Esophagus squamous epithelium (tissue), 5 donors: ENCODE data around the gene GOLGA6A. TPM values are rescaled to one million over a fixed set of nuclear protein-coding genes. Genes with fewer than 3 reads are reported as not detected.
"Not testable (repeated sequence)": the region's sequence is repeated elsewhere in the genome, so short reads cannot be mapped to it uniquely, and the experiment has no call there.

Experiments
- DNase-seq: peaks from one replicate; lab custom pipeline; 2025; lab: John Stamatoyannopoulos, UW
- H3K27ac ChIP-seq, 4 donors: fragments of 200-600 bp; sonication (generic); one replicate each; pipeline ENCODE4 v1.5.1; 2016 to 2019; ENCODE audit warnings: mild to moderate bottlenecking in 1 of 4
- H3K27me3 ChIP-seq, 4 donors: fragments of 200-600 bp; sonication (generic); 1 replicate in 3 of 4; 2 replicates in 1 of 4; pipeline versions ENCODE4 v1.5.1 to v1.6.0; 2017 to 2021; ENCODE audit warnings: antibody characterized with exemption in 1 of 4
- H3K36me3 ChIP-seq, 3 donors: fragments of 200-600 bp; sonication (generic); one replicate each; pipeline ENCODE4 v1.5.1; 2016 to 2019
- H3K4me1 ChIP-seq, 3 donors: fragments of 200-600 bp; sonication (generic); one replicate each; pipeline ENCODE4 v1.5.1; 2017 to 2019
- H3K4me3 ChIP-seq, 4 donors: fragments of 200-600 bp; sonication (generic); 1 replicate in 3 of 4; 2 replicates in 1 of 4; pipeline ENCODE4 v1.5.1; 2016 to 2019; ENCODE audit warnings: mild to moderate bottlenecking in 2 of 4, moderate library complexity in 1 of 4
- H3K9me3 ChIP-seq, 3 donors: fragments of 200-600 bp; sonication (generic); one replicate each; pipeline ENCODE4 v1.5.1; 2016 to 2019
- POLR2A ChIP-seq, 4 donors: fragments of 450-650 bp; IDR thresholded peaks; one replicate each; pipeline ENCODE4 v1.6.1; 2017; ENCODE audit warnings: antibody characterized with exemption in 4 of 4, mild to moderate bottlenecking in 4 of 4, moderate library complexity in 3 of 4
- WGBS, 2 donors: methylation state at CpG; one replicate each; pipeline ENCODE4 v1.1.5; 2018; 5-methylcytosine and 5-hydroxymethylcytosine counted together
- intact Hi-C: fragments of 100-400 bp; cut with DNase I; formaldehyde crosslinking; loops from one replicate; pipeline ENCODE4 v1.15.0; 2022
- total RNA-seq, 4 donors: library from RNA; depleted of rRNA; stranded (reverse); fragments of >200 nt; gene quantifications; one replicate each; pipeline ENCODE4 v1.1.0, GENCODE V29; 2016
- TF ChIP-seq, protein P1 (sequence below), 6 experiments: fragments of 450-650 bp in 4 of 6; fragments of 200-600 bp in 2 of 6; sonication (generic) in 2 of 6; IDR thresholded peaks; one replicate each; pipeline ENCODE4 v1.5.1; 2016 to 2019; ENCODE audit warnings: antibody characterized with exemption in 6 of 6, mild to moderate bottlenecking in 4 of 6, moderate library complexity in 4 of 6
- donor health status: DM: yes; HTN: yes; CAD: no.

Gene GOLGA6A
- total RNA-seq, 4 donors from 2014 or later: not detected

DNA sequence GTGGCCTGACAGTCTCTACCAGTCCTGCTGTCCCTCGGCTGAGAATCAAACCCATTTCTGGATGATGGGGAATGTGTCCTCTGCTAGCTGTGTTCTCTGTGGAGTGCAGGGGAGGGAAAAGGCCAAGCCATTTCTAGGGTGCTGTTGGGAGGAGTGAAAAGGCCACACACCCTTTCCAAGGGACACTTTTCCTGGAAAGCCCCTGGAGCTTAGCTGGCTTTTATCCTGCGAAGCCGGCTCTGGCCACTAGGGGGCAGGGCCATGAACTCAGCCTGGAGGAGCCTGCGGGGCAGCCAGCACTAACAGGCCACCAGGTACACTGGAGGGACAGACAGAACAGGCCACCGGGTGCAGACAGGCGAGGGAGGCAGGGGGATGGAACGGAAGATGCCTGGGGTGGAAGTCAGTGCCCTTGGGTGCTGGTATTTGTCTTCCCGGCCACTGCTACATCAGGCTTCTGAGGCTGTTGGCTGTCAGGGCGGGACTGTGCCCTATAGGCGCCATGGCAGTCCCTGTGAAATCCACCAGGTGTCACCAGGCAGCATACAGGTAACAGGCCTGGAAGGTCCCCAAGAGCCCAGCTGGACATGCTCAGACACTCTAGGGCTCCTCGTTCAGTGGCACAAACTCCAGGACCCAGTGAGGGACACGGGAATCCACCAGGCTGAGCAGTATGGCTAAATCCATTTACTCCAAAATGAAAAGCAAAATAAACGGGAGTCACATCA, 16.5 kb downstream of the GOLGA6A start:
- H3K27ac ChIP-seq, H3K36me3 ChIP-seq, H3K4me3 ChIP-seq, intact Hi-C loops, H3K27me3 ChIP-seq, H3K9me3 ChIP-seq, H3K4me1 ChIP-seq, DNase-seq: not testable (repeated sequence)
- no CpG with 5 or more reads among the region's 13 CpGs for WGBS, 2 donors
- TF ChIP-seq, protein P1, sequence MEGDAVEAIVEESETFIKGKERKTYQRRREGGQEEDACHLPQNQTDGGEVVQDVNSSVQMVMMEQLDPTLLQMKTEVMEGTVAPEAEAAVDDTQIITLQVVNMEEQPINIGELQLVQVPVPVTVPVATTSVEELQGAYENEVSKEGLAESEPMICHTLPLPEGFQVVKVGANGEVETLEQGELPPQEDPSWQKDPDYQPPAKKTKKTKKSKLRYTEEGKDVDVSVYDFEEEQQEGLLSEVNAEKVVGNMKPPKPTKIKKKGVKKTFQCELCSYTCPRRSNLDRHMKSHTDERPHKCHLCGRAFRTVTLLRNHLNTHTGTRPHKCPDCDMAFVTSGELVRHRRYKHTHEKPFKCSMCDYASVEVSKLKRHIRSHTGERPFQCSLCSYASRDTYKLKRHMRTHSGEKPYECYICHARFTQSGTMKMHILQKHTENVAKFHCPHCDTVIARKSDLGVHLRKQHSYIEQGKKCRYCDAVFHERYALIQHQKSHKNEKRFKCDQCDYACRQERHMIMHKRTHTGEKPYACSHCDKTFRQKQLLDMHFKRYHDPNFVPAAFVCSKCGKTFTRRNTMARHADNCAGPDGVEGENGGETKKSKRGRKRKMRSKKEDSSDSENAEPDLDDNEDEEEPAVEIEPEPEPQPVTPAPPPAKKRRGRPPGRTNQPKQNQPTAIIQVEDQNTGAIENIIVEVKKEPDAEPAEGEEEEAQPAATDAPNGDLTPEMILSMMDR (IDR thresholded peaks at IDR 0.05): peak in 4 of 6 experiments; percentile 21 to 62 (median 38)

DNA sequence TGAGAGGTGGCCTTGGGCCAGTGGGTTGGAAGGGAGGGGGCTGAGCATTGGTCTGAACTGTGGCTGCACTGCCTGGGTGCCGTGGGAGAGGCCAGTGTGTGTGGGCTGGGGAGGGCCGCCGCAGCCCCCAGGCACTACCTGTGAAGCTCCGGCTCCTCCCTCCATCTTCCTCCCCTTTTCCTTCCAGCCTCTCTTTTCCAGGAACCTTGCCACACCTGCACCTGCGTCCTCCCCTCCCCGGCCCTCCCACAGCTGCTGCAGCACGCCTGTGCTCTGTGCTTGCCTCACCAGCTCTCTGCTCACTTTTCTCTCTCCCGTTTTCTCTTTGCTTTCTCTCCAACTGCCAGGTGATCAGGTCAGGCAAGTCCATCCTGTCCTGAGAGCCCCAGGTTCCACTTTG, 17.5 kb downstream of the GOLGA6A start:
- H3K4me3 ChIP-seq, H3K9me3 ChIP-seq, H3K36me3 ChIP-seq, H3K4me1 ChIP-seq, H3K27me3 ChIP-seq, DNase-seq, intact Hi-C loops, H3K27ac ChIP-seq: not testable (repeated sequence)
- 25 to 49% methylated on average over 4 to 8 of the region's 8 CpGs for WGBS, 2 donors

DNA sequence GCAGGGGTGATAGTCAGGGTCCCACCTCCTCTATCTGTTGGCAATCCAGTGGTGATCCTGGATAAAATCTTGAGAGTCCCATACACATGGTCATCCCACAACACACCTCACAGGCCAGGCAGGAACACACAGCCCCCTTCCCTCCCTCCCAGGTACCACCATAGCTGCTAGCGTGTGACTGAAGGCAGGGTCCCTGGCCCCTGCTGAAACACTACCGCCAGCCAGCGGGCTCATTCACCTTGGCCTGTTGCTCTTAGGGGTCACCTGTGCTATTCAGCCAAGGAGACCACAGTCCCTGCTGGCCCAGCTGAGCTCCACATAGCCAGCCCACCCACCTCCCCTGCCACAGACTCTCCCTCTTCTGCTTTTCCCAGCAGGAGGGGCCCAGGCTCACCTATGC, 18.2 kb downstream of the GOLGA6A start:
- intact Hi-C loops, H3K27me3 ChIP-seq, H3K9me3 ChIP-seq, H3K27ac ChIP-seq, H3K4me3 ChIP-seq, H3K36me3 ChIP-seq, H3K4me1 ChIP-seq, DNase-seq: not testable (repeated sequence)
- WGBS, 2 donors: 100% methylated on average over 1 of the region's 3 CpGs; no CpG with 5 or more reads in 1 of the 2 donors

DNA sequence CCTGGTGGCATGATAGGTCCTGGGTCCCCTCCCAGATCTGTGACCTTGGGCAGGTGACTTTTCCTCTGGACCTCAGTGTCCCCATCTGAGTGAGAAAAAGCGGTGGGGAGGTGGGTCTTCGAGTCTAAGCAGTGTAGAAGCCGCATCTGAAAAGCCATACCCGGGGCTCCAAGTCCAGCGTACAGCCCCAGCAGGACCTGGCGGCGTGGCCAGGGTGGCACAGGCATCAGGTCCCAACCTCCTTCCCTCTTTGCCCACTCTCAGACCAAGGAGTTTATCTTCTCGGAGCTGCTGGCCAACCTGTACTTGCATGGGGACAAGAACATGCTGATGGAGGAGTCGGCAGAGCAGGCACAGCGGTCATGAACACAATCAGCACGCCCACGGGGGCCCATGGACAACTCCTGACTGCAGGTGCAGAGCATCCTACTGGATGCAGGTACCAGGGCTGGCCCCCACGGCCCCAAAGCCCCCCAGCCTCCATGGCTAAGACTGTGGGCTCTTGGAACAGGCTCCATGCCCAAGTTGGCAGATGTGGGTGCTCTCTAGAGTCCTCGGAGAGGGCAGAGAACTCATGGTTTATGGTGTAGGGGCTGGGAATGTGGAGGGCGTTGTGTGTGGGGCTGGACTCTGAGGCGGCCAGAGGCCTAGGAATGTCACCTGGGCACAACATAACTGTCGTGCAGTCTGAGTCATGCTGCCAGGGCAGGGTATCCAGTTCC, 18.8 kb downstream of the GOLGA6A start:
- intact Hi-C loops, H3K9me3 ChIP-seq, H3K27ac ChIP-seq, H3K36me3 ChIP-seq, H3K27me3 ChIP-seq, H3K4me3 ChIP-seq, DNase-seq, H3K4me1 ChIP-seq: not testable (repeated sequence)
- WGBS, 2 donors: 83% methylated on average over 6 of the region's 17 CpGs; no CpG with 5 or more reads in 1 of the 2 donors

DNA sequence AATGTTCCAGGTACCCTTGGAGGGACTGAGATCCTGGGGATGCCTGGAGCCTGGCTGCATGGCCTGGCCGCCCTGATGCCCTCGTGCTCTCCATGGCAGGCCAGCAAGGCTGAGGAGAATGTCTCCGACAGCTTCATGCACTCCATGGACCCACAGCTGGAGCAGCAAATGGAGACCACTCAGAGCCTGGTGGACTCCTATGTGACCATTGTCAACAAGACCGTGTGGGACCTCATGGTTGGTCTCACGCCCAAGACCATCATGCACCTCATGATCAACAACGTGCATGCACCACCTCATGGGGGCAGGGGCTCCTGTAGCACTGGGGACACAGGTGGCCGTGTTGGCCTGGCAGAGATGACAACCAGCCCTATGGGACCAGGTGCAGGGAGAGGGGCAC, 19.7 kb downstream of the GOLGA6A start:
- TF ChIP-seq, protein P1 (IDR thresholded peaks at IDR 0.05): no peak
- TF ChIP-seq POLR2A (IDR thresholded peaks at IDR 0.05): no peak
- Histone ChIP-seq H3K27ac (no peak overlapping the region), H3K9me3 (no peaks in the 10 kb centered on the region), H3K27me3 (no peaks in the 10 kb centered on the region), H3K4me3 (no peak overlapping the region), H3K4me1 (peaks cover 0 to 6% (median 0%) of the 10 kb centered on the region in 3 donors), H3K36me3 (no peaks in the 10 kb centered on the region)
- intact Hi-C loops: no loop called here
- no peak for DNase-seq
- WGBS, 2 donors: 84% methylated on average over 4 of the region's 7 CpGs; no CpG with 5 or more reads in 1 of the 2 donors

DNA sequence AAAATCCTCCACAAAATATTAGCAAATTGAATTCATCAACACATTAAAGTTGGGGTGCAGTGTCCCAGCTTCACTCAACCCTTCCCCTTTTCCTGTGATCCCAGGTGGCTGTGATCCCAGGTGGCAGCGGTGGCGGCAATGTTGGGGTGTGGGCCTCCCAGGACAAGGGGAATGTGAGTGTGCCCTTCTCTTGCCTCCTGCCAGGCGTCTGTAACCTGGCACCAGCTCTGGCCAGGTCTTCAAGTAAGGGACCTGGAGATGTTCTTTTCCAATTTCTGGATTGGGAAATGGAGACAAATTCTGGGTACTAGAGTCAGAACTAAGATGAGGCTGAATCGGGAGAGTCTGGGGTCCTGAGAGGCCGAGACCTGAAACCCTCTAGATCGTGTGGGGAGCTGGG, 20.1 kb downstream of the GOLGA6A start:
- 86 to 91% methylated on average over 3 to 5 of the region's 6 CpGs for WGBS, 2 donors
- no peak for DNase-seq
- TF ChIP-seq, protein P1 (IDR thresholded peaks at IDR 0.05): no peak
- TF ChIP-seq POLR2A (IDR thresholded peaks at IDR 0.05): no peak
- H3K27me3 ChIP-seq: no peaks in the 10 kb centered on the region
- H3K36me3 ChIP-seq: no peaks in the 10 kb centered on the region
- H3K4me3 ChIP-seq: no peak overlapping the region
- H3K27ac ChIP-seq: no peak overlapping the region
- intact Hi-C loops: no loop called here
- peaks cover 0 to 6% (median 0%) of the 10 kb centered on the region in 3 donors for H3K4me1 ChIP-seq
- no peaks in the 10 kb centered on the region for H3K9me3 ChIP-seq
